HG03097 (cell line): Measurements from ENCODE around the gene CCDC152.

Source experiments
- ATAC-seq: cut with Tn5 transposase; IDR thresholded peaks from one replicate; pipeline ENCODE4 v1.9.1; 2021; ENCODE audit not compliant: unreplicated experiment, low FRiP score

CCDC152 gene

GRCh38 chr5:42779083-42779482, 22.5 kb downstream of the CCDC152 start:
- ATAC-seq, result peak; percentile 61

GRCh38 chr5:42781584-42781983, 25.0 kb downstream of the CCDC152 start:
- ATAC-seq, result no peak

- ATAC-seq, result no peak
Measured at GRCh38 chr5:42784132-42784531, 27.5 kb downstream of the CCDC152 start.

GRCh38 chr5:42785756-42786155, 29.1 kb downstream of the CCDC152 start:
- no peak for ATAC-seq

GRCh38 chr5:42787073-42787472, 30.5 kb downstream of the CCDC152 start:
- ATAC-seq, result no peak

- ATAC-seq, result no peak
Measured at GRCh38 chr5:42787845-42788244, 31.2 kb downstream of the CCDC152 start.

GRCh38 chr5:42791151-42791550, 34.5 kb downstream of the CCDC152 start:
- ATAC-seq, result no peak

- ATAC-seq, result no peak
Measured at GRCh38 chr5:42798284-42799240, 41.9 kb downstream of the CCDC152 start.

GRCh38 chr5:42799241-42799608, 42.6 kb downstream of the CCDC152 start:
- ATAC-seq, result no peak

- ATAC-seq, result no peak
Measured at GRCh38 chr5:42799668-42800114, 43.1 kb downstream of the CCDC152 start.

- no peak for ATAC-seq
Measured at GRCh38 chr5:42800748-42801330, 44.2 kb downstream of the CCDC152 start.

GRCh38 chr5:42801516-42802166, 45.0 kb downstream of the CCDC152 start:
- ATAC-seq, result no peak

GRCh38 chr5:42804717-42805339, 48.2 kb downstream of the CCDC152 start:
- no peak for ATAC-seq

- ATAC-seq, result no peak
Measured at GRCh38 chr5:42806004-42806700, 49.5 kb downstream of the CCDC152 start.

GRCh38 chr5:42806701-42807262, 50.2 kb downstream of the CCDC152 start:
- no peak for ATAC-seq

- no peak for ATAC-seq
Measured at GRCh38 chr5:42807722-42808447, 51.3 kb downstream of the CCDC152 start.

GRCh38 chr5:42808888-42809611, 52.4 kb downstream of the CCDC152 start:
- no peak for ATAC-seq

- no peak for ATAC-seq
Measured at GRCh38 chr5:42810834-42811590, 54.4 kb downstream of the CCDC152 start.
